ENCODE measurements around the gene FAHD1.

- TF ChIP-seq CTCF (IDR thresholded peaks at IDR 0.05) (no peak), POLR2A (IDR thresholded peaks at IDR 0.05) (no peak)
Measured at GRCh38 chr16:1780677-1781072, 46.3 kb upstream of the FAHD1 start.
